SJSA1 (cell line): ENCODE results near the gene VPS37B. TPM values are rescaled to one million over a fixed set of nuclear protein-coding genes. Genes with fewer than 3 reads are reported as not detected.

ENCODE experiments used
- DNase-seq, 2 experiments: peaks; one replicate each; pipeline ENCODE4 v3.0.0-alpha.2; 2015 to 2020; ENCODE audit warnings: low spot score in 2 of 2, low read depth in 1 of 2
- H3K27ac ChIP-seq: fragments of 250-450 bp; sonication (Bioruptor Pico); 2 replicates; pipeline ENCODE4 v1.5.1; 2020; ENCODE audit warnings: mild to moderate bottlenecking, moderate library complexity
- H3K27me3 ChIP-seq: fragments of 250-450 bp; sonication (Bioruptor Pico); replicated peaks from 2 replicates; pipeline ENCODE4 v1.5.1; 2020; ENCODE audit warnings: mild to moderate bottlenecking, moderate library complexity
- H3K36me3 ChIP-seq: fragments of 250-450 bp; sonication (Bioruptor Pico); 2 replicates; pipeline ENCODE4 v1.5.1; 2020; ENCODE audit warnings: mild to moderate bottlenecking
- H3K4me1 ChIP-seq: fragments of 250-450 bp; sonication (Bioruptor Pico); replicated peaks from 2 replicates; pipeline ENCODE4 v1.6.1; 2021; ENCODE audit warnings: mild to moderate bottlenecking
- H3K4me3 ChIP-seq: fragments of 250-450 bp; sonication (Bioruptor Pico); 2 replicates; pipeline ENCODE4 v1.5.1; 2020; ENCODE audit warnings: mild to moderate bottlenecking
- H3K9me3 ChIP-seq: fragments of 250-450 bp; sonication (Bioruptor Pico); replicated peaks from 2 replicates; pipeline ENCODE4 v1.5.1; 2020; ENCODE audit warnings: mild to moderate bottlenecking
- total RNA-seq: library from RNA; depleted of rRNA; stranded (reverse); fragments of >200 nt; shearing (Covaris generic); gene quantifications from 2 replicates; pipeline ENCODE4 v1.2.3, GENCODE V29; 2014

The VPS37B gene
- total RNA-seq, 1 experiment from 2014 or later = 31.5 TPM

- Histone ChIP-seq H3K4me1 (peaks cover 28% of the 10 kb centered on the region), H3K27me3 (no peaks in the 10 kb centered on the region), H3K9me3 (no peaks in the 10 kb centered on the region), H3K36me3 (peaks cover 55% of the 10 kb centered on the region), H3K27ac (no peak overlapping the region), H3K4me3 (no peak overlapping the region)
- no peak for DNase-seq
Measured at GRCh38 chr12:122870163-122870842, 25.6 kb downstream of the VPS37B start.

DNA sequence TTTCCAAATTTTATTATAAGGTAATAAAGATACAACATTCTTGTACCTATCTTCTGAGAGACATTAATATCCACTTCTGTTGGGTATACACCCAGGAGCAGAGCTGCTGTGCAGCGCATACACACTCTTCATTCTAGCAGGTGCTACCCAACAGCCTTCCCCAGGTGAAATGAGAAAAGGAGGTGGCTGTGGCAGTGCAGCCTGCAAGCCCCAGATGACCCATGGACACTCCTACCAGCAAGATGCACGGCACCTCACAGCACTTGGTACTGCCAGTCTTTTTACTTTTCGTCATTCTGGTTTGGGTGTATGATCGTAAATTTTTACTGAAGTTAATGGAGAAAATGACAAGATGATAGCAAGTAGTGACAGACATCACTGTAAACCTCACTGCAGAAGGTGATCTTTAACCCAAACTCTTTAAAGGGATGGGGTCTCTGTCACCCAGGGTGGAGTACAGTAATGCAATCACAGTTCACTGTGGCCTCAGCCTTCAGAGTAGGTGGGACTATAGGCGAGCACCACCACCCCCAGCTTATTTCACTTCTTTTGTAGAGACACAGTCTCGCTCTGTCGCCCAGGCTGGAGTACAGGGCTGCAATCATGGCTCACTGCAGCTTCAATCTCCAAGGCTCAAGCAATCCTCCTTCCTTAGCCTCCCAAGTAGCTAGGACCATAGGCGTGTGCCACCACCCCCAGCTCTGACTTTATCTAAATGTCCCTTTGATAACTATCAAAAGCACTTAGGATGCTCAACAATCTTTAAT, 26.5 kb downstream of the VPS37B start:
- peaks cover 64% of the 10 kb centered on the region for H3K36me3 ChIP-seq
- H3K27me3 ChIP-seq = no peaks in the 10 kb centered on the region
- no peaks in the 10 kb centered on the region for H3K9me3 ChIP-seq
- H3K4me1 ChIP-seq = peaks cover 25% of the 10 kb centered on the region
- H3K4me3 ChIP-seq = no peak overlapping the region
- no peak overlapping the region for H3K27ac ChIP-seq
- DNase-seq = no peak

DNA sequence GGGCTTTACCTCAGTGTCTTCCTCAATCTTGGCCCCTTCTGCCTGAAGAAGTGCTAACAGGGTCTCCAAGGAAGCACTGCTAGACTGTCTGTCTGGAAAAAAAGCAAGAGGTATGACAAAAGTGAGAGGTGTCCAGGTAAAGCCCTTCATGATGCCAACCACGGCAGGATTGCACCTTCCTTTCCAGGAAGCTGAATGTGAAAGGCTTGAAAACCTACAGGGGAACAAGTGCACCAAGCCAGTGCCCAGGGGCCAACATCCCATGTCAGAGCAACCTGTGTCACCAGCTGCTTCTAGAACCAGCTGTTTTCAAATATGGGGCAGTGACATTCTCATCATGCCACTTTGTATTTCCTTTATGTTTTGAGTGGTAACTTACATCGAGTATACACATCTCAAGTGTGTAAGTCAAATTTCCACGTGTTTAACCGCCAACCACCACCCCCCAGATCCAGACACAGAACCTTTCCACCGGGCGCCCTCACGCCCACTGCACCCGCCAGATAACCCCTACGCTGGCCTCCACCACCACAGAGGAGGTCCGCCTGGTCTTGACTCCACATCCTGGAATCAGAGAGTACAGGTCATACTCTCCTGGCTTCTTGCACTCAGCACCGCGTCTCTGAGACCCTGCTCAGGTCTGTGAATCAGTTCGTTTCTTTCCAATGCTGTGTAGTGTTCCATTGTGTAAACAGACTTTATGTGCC, 27.3 kb downstream of the VPS37B start:
- H3K4me3 ChIP-seq = no peak overlapping the region
- peaks cover 25% of the 10 kb centered on the region for H3K4me1 ChIP-seq
- no peak overlapping the region for H3K27ac ChIP-seq
- H3K27me3 ChIP-seq = no peaks in the 10 kb centered on the region
- DNase-seq = no peak
- H3K9me3 ChIP-seq = no peaks in the 10 kb centered on the region
- peaks cover 69% of the 10 kb centered on the region for H3K36me3 ChIP-seq

GRCh38 chr12:122867691-122868461, 28.0 kb downstream of the VPS37B start:
- Histone ChIP-seq H3K27ac (no peak overlapping the region), H3K36me3 (peaks cover 73% of the 10 kb centered on the region), H3K9me3 (no peaks in the 10 kb centered on the region), H3K4me3 (no peak overlapping the region), H3K4me1 (peaks cover 21% of the 10 kb centered on the region), H3K27me3 (no peaks in the 10 kb centered on the region)
- DNase-seq = peak in 1 of 2 experiments; percentile 44

GRCh38 chr12:122866950-122867607, 28.8 kb downstream of the VPS37B start:
- peak in 1 of 2 experiments; percentile 41 for DNase-seq
- Histone ChIP-seq H3K4me3 (no peak overlapping the region), H3K9me3 (no peaks in the 10 kb centered on the region), H3K27me3 (no peaks in the 10 kb centered on the region), H3K36me3 (peaks cover 77% of the 10 kb centered on the region), H3K4me1 (peaks cover 13% of the 10 kb centered on the region), H3K27ac (no peak overlapping the region)

GRCh38 chr12:122866379-122866778, 29.5 kb downstream of the VPS37B start:
- H3K4me1 ChIP-seq = peaks cover 6% of the 10 kb centered on the region
- no peak overlapping the region for H3K27ac ChIP-seq
- DNase-seq = no peak
- H3K9me3 ChIP-seq = no peaks in the 10 kb centered on the region
- peaks cover 77% of the 10 kb centered on the region for H3K36me3 ChIP-seq
- H3K27me3 ChIP-seq = no peaks in the 10 kb centered on the region
- no peak overlapping the region for H3K4me3 ChIP-seq

GRCh38 chr12:122865268-122866231, 30.4 kb downstream of the VPS37B start:
- Histone ChIP-seq H3K36me3 (peaks cover 80% of the 10 kb centered on the region), H3K27me3 (no peaks in the 10 kb centered on the region), H3K27ac (no peak overlapping the region), H3K4me1 (no peaks in the 10 kb centered on the region; the same call in 1 of the 2 replicates), H3K9me3 (no peaks in the 10 kb centered on the region), H3K4me3 (no peak overlapping the region)
- peak in 1 of 2 experiments; percentile 47 for DNase-seq

DNA sequence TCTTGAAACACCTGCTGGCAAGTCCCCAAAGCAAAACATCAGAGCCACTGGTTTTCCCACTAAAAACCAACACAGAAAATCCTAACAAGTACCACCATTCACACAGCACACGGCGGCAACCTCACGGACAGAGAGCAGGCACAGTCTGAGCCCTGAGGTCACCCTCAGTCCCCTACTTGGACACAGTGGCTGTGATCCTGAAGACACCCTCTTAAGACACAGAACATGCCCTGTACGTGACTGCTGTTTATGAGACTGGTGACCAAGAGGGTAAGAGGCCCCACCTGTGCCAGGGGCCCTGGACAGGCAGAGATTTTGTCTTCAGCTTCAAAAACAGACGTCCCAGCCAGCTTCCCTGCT, 31.1 kb downstream of the VPS37B start:
- no peak overlapping the region for H3K4me3 ChIP-seq
- no peak overlapping the region for H3K27ac ChIP-seq
- peaks cover 79% of the 10 kb centered on the region for H3K36me3 ChIP-seq
- 0 out of 2 replicates have a peak, but pooled peaks cover 3% of the 10 kb centered on the region for H3K4me1 ChIP-seq
- no peaks in the 10 kb centered on the region for H3K27me3 ChIP-seq
- DNase-seq = no peak
- no peaks in the 10 kb centered on the region for H3K9me3 ChIP-seq

GRCh38 chr12:122862872-122863701, 32.8 kb downstream of the VPS37B start:
- H3K27me3 ChIP-seq = no peaks in the 10 kb centered on the region
- no peak overlapping the region for H3K4me3 ChIP-seq
- DNase-seq = no peak
- peaks cover 65% of the 10 kb centered on the region for H3K36me3 ChIP-seq
- 0 out of 2 replicates have a peak, but pooled peaks cover 3% of the 10 kb centered on the region for H3K4me1 ChIP-seq
- H3K27ac ChIP-seq = no peak overlapping the region
- no peaks in the 10 kb centered on the region for H3K9me3 ChIP-seq

DNA sequence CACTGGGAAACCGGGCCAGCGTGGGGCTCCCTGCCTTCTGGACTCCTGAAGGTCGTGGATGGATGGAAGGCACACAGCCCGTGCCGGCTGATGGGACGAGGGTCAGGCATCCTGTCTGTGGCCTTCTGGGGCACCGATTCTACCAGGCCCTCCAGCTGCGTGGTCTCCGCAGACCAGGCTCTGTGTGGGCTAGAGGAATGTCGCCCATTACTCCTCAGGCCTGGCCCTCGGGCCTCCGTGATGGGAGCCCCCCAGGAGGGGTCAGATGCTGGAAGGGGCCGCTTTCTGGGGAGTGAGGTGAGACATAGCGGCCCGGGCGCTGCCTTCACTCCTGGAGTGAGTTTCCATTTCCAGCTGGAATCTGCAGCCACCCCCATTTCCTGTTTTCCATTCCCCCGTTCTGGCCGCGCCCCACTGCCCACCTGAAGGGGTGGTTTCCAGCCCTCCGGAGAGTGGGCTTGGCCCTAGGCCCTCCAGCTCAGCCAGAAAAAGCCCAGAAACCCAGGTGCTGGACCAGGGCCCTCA, 33.8 kb downstream of the VPS37B start:
- no peak overlapping the region for H3K27ac ChIP-seq
- no peak overlapping the region for H3K4me3 ChIP-seq
- no peaks in the 10 kb centered on the region for H3K9me3 ChIP-seq
- peaks cover 57% of the 10 kb centered on the region for H3K36me3 ChIP-seq
- no peaks in the 10 kb centered on the region for H3K27me3 ChIP-seq
- H3K4me1 ChIP-seq = 0 out of 2 replicates have a peak, but pooled peaks cover 3% of the 10 kb centered on the region
- DNase-seq = no peak

- Histone ChIP-seq H3K27ac (no peak overlapping the region), H3K9me3 (no peaks in the 10 kb centered on the region), H3K27me3 (no peaks in the 10 kb centered on the region), H3K4me1 (0 out of 2 replicates have a peak, but pooled peaks cover 3% of the 10 kb centered on the region), H3K4me3 (no peak overlapping the region), H3K36me3 (peaks cover 52% of the 10 kb centered on the region)
- DNase-seq = no peak
Measured at GRCh38 chr12:122861587-122861970, 34.3 kb downstream of the VPS37B start.
